ENCODE data around the gene PKHD1.

PKHD1 gene

DNA sequence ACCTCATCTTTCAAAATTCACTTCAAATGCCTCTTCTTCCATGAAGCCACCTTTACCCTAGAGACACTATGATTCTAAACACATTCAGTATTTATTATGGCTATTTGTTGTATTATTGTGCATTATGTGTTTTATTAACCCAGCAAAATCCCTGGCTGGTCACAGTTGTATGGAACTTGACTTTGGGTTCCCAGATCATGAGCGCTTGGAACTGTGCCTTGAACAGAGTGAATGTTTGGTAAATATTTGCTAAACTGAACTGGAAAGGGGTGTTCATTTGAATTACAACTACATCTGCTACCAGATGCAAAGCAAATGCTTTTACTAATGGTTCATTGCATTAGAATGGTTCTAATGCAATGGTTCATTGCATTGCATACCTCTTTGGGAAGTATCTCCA lies 259.8 kb downstream of the PKHD1 start:
- no peak for DNase-seq (ENCODE audit: low spot score)
- TF ChIP-seq, protein P1, sequence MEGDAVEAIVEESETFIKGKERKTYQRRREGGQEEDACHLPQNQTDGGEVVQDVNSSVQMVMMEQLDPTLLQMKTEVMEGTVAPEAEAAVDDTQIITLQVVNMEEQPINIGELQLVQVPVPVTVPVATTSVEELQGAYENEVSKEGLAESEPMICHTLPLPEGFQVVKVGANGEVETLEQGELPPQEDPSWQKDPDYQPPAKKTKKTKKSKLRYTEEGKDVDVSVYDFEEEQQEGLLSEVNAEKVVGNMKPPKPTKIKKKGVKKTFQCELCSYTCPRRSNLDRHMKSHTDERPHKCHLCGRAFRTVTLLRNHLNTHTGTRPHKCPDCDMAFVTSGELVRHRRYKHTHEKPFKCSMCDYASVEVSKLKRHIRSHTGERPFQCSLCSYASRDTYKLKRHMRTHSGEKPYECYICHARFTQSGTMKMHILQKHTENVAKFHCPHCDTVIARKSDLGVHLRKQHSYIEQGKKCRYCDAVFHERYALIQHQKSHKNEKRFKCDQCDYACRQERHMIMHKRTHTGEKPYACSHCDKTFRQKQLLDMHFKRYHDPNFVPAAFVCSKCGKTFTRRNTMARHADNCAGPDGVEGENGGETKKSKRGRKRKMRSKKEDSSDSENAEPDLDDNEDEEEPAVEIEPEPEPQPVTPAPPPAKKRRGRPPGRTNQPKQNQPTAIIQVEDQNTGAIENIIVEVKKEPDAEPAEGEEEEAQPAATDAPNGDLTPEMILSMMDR (IDR thresholded peaks at IDR 0.05; ENCODE audit: extremely low read depth, insufficient read depth, missing control alignments), result no peak
- in situ Hi-C loops (cut with MboI; ENCODE audit: low pct_unique_long_range_greater_than_20kb, low sequenced_read_pairs, unreplicated experiment), result loop anchor here (25.0 kb wide), 1 partner anchor 1015 kb away; the partner anchor contains the start of gene TFAP2B

DNA sequence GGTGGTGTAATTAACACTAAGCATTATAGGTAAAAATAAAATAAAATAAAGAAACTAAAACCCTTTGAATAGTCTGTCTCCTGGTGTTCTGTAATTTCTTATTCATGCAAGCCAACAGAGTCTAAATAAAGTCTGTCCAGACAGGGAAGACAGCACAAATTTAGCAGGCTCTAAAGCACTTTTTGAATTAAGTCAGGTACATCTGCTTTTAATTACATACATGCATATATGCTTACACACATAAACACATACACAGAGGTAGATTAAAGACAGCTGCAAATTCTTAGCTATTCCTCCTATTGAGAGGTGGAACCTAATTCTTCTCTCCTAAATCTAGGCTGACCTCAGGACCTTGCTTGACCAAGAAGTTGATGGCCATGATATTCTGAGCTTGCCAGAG lies 262.5 kb downstream of the PKHD1 start:
- in situ Hi-C loops (cut with MboI; ENCODE audit: low pct_unique_long_range_greater_than_20kb, low sequenced_read_pairs, unreplicated experiment), result loop anchor here (25.0 kb wide), 1 partner anchor 1013 kb away; the partner anchor contains the start of gene TFAP2B
- DNase-seq (ENCODE audit: low spot score), result no peak
- TF ChIP-seq, protein P1 (IDR thresholded peaks at IDR 0.05; ENCODE audit: extremely low read depth, insufficient read depth, missing control alignments), result no peak

DNA sequence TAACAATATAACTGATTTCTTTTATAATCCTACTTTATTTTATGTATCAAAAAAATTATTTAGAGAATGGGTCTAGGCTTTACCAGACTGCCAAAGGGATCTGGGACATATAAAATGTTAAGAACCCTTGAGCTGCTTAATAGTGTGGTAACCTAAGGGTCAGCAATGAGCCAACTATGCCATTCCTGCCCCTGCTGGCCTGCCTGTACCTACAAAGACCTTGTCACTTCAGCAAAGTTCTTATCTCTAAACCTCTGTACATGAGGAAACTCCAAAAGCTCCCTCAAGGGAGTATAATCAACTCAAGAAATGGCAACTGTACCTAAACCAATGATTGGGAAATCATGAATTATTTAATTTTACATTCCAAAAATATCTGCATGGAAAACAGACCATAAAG lies 266.9 kb downstream of the PKHD1 start:
- TF ChIP-seq, protein P1 (IDR thresholded peaks at IDR 0.05; ENCODE audit: extremely low read depth, insufficient read depth, missing control alignments), result no peak
- in situ Hi-C loops (cut with MboI; ENCODE audit: low pct_unique_long_range_greater_than_20kb, low sequenced_read_pairs, unreplicated experiment), result no loop called here
- no peak for DNase-seq (ENCODE audit: low spot score)

DNA sequence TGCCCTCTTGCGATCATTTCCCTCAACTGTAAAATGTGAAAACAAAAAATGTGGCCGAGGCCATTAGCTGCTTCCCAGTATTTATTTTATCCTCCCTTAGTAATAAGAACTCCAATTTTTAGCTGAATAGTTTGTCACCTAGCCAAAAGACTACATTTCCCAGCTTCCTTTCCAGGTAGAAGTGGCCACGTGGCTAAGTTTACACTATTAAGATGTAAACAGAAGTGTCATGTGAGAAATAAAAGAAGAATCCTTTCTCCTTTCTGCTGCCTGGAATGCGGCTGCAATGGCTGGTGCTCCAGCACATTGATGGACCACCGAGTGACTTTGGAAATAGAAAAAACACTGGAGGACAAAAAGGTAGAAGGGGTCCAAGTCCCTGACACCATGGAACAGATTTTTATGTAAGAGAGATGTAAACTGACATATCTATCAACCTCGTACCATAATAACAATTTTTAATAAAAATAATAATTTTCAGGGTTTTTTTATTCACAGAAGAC lies 268.8 kb downstream of the PKHD1 start:
- in situ Hi-C loops (cut with MboI; ENCODE audit: low pct_unique_long_range_greater_than_20kb, low sequenced_read_pairs, unreplicated experiment), result no loop called here
- no peak for DNase-seq (ENCODE audit: low spot score)
- TF ChIP-seq, protein P1 (IDR thresholded peaks at IDR 0.05; ENCODE audit: extremely low read depth, insufficient read depth, missing control alignments), result no peak

DNA sequence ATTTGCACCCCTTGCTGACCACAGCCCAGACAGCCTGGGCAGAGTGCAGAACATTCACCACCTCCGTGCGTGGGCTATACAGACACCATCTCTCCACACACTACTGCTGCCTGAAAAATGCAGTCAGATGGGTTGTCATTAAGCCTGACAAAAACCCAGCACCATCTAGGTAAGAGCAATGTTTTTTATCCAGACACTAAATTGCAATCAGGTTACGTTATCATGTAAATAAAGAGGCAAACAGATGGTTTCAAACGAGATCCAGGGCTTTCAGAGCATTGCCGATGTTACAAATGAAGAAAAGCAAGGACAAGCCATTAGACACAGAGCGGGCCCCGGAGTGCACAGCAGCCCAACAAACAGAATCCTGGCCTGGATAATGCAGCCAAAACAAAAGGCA lies 269.6 kb downstream of the PKHD1 start:
- TF ChIP-seq, protein P1 (IDR thresholded peaks at IDR 0.05; ENCODE audit: extremely low read depth, insufficient read depth, missing control alignments), result no peak
- in situ Hi-C loops (cut with MboI; ENCODE audit: low pct_unique_long_range_greater_than_20kb, low sequenced_read_pairs, unreplicated experiment), result no loop called here
- no peak for DNase-seq (ENCODE audit: low spot score)

DNA sequence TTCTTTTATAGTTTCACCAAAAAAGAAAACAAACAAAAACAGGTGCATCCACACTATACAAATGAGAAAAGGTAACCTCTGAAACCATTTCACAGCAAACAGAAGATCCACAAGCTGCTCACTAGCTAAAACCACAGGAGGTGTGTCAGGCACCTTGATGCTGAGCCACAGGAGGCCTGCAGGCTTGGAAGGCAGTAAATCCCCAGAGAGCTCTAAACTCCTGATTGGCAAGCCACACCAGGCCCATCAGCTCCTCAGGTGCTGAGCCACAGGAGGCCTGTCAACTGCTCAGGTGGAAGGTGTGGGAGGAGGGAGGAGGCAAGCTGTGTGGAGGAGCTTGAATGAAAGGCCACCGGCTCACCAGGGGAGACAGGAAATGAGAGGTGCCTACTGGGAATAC lies 273.0 kb downstream of the PKHD1 start:
- in situ Hi-C loops (cut with MboI; ENCODE audit: low pct_unique_long_range_greater_than_20kb, low sequenced_read_pairs, unreplicated experiment), result no loop called here
- TF ChIP-seq, protein P1 (IDR thresholded peaks at IDR 0.05; ENCODE audit: extremely low read depth, insufficient read depth, missing control alignments), result no peak
- no peak for DNase-seq (ENCODE audit: low spot score)

DNA sequence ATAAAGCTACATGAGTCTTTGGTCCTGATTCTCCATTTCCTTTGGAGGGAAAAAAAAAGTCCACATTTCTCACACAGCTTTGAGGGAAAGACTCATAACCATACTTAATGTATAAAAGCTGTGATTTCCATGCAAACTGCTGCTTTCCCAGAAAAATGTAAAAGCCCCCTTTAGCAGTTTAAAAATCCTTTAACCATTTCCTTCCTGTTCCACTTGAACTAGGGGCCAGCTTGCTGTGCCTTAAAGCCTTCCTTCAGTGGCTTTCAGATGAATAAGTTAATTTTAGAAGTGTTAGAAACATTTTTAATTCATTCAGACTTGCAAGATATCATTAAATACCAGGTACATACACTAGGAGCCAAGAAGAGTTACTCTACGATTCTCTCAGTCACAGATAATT lies 273.5 kb downstream of the PKHD1 start:
- TF ChIP-seq, protein P1 (IDR thresholded peaks at IDR 0.05; ENCODE audit: extremely low read depth, insufficient read depth, missing control alignments), result no peak
- no peak for DNase-seq (ENCODE audit: low spot score)
- in situ Hi-C loops (cut with MboI; ENCODE audit: low pct_unique_long_range_greater_than_20kb, low sequenced_read_pairs, unreplicated experiment), result no loop called here
